Endothelial cell (in vitro differentiated cells): ENCODE data around the gene ANKFN1. TPM values are rescaled to one million over a fixed set of nuclear protein-coding genes. Genes with fewer than 3 reads are reported as not detected.

ENCODE experiments used
- DNase-seq: peaks from one replicate; pipeline ENCODE4 v3.0.0; 2021; ENCODE audit warnings: low spot score
- H3K27ac Mint-ChIP-seq: one replicate; pipeline ENCODE4 v1.8.0; 2021; ENCODE audit warnings: mixed read lengths, inconsistent platforms; ENCODE audit not compliant: unreplicated experiment
- H3K27me3 Mint-ChIP-seq: one replicate; pipeline ENCODE4 v1.8.0; 2021; ENCODE audit warnings: mild to moderate bottlenecking, moderate library complexity, mixed read lengths, inconsistent platforms; ENCODE audit not compliant: unreplicated experiment
- H3K36me3 Mint-ChIP-seq: one replicate; pipeline ENCODE4 v1.8.0; 2021; ENCODE audit warnings: mild to moderate bottlenecking, low read depth, mixed read lengths, inconsistent platforms; ENCODE audit not compliant: unreplicated experiment
- H3K4me1 Mint-ChIP-seq: one replicate; pipeline ENCODE4 v1.8.0; 2021; ENCODE audit warnings: mild to moderate bottlenecking, mixed read lengths, inconsistent platforms; ENCODE audit not compliant: unreplicated experiment
- H3K4me3 Mint-ChIP-seq: one replicate; pipeline ENCODE4 v1.8.0; 2021; ENCODE audit warnings: mild to moderate bottlenecking, mixed read lengths, inconsistent platforms; ENCODE audit not compliant: unreplicated experiment
- H3K9me3 Mint-ChIP-seq: one replicate; pipeline ENCODE4 v1.8.0; 2021; ENCODE audit warnings: mixed read lengths, inconsistent platforms; ENCODE audit not compliant: unreplicated experiment
- total RNA-seq: library from RNA; stranded (reverse); fragmentation: NEBNext Ultra II Directional; extraction: Animal tissue kit (Norgen Biotek cat#: 25700); gene quantifications from one replicate; pipeline ENCODE4 v1.2.1, GENCODE V29; 2021; ENCODE audit not compliant: unreplicated experiment
- TF ChIP-seq, protein P1 (sequence below): fragments of 200-600 bp; sonication (generic); IDR thresholded peaks from one replicate; pipeline ENCODE4 v1.5.0; 2021; ENCODE audit warnings: antibody characterized with exemption; ENCODE audit not compliant: unreplicated experiment

The ANKFN1 gene
- total RNA-seq, 1 donor from 2014 or later, result not detected

GRCh38 chr17:56291226-56291805 is 138.0 kb downstream of the ANKFN1 start:
- H3K9me3 Mint-ChIP-seq, result no peaks in the 10 kb centered on the region
- TF ChIP-seq, protein P1, sequence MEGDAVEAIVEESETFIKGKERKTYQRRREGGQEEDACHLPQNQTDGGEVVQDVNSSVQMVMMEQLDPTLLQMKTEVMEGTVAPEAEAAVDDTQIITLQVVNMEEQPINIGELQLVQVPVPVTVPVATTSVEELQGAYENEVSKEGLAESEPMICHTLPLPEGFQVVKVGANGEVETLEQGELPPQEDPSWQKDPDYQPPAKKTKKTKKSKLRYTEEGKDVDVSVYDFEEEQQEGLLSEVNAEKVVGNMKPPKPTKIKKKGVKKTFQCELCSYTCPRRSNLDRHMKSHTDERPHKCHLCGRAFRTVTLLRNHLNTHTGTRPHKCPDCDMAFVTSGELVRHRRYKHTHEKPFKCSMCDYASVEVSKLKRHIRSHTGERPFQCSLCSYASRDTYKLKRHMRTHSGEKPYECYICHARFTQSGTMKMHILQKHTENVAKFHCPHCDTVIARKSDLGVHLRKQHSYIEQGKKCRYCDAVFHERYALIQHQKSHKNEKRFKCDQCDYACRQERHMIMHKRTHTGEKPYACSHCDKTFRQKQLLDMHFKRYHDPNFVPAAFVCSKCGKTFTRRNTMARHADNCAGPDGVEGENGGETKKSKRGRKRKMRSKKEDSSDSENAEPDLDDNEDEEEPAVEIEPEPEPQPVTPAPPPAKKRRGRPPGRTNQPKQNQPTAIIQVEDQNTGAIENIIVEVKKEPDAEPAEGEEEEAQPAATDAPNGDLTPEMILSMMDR, result no peak
- H3K4me3 Mint-ChIP-seq, result no peak overlapping the region
- no peak overlapping the region for H3K27ac Mint-ChIP-seq
- H3K4me1 Mint-ChIP-seq, result no peaks in the 10 kb centered on the region
- H3K36me3 Mint-ChIP-seq, result no peaks in the 10 kb centered on the region
- DNase-seq, result no peak
- H3K27me3 Mint-ChIP-seq, result no peaks in the 10 kb centered on the region

GRCh38 chr17:56292010-56292409 is 138.7 kb downstream of the ANKFN1 start:
- Mint-ChIP-seq H3K27ac (no peak overlapping the region), H3K4me1 (no peaks in the 10 kb centered on the region), H3K27me3 (no peaks in the 10 kb centered on the region), H3K4me3 (no peak overlapping the region), H3K36me3 (no peaks in the 10 kb centered on the region), H3K9me3 (no peaks in the 10 kb centered on the region)
- TF ChIP-seq, protein P1, result no peak
- no peak for DNase-seq

GRCh38 chr17:56292578-56292977 is 139.3 kb downstream of the ANKFN1 start:
- TF ChIP-seq, protein P1, result no peak
- H3K4me3 Mint-ChIP-seq, result no peak overlapping the region
- no peaks in the 10 kb centered on the region for H3K9me3 Mint-ChIP-seq
- DNase-seq, result no peak
- no peaks in the 10 kb centered on the region for H3K4me1 Mint-ChIP-seq
- no peaks in the 10 kb centered on the region for H3K27me3 Mint-ChIP-seq
- no peaks in the 10 kb centered on the region for H3K36me3 Mint-ChIP-seq
- no peak overlapping the region for H3K27ac Mint-ChIP-seq

- Mint-ChIP-seq H3K27me3 (no peaks in the 10 kb centered on the region), H3K4me3 (no peak overlapping the region), H3K27ac (no peak overlapping the region), H3K36me3 (no peaks in the 10 kb centered on the region), H3K9me3 (no peaks in the 10 kb centered on the region), H3K4me1 (no peaks in the 10 kb centered on the region)
- TF ChIP-seq, protein P1, result no peak
- no peak for DNase-seq
Measured at GRCh38 chr17:56297184-56297583, 143.9 kb downstream of the ANKFN1 start.

DNA sequence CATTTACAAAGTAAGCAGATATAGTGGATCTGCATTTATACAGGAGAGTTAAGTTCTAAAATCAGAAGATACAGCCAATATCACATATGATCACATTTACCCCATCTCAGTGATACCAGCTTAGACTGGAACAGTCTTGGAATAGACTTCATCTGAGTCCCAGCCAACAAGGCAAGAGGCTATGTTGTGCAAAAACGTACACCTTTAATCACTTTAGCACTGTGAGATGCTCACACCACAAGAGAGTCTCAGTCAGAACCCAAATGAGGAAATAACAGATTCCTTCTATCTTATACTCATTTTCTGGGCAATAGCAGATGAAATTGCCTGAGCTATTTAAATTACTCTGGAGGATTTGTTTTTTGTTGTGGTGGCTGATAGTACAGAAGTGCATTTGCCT is 145.6 kb downstream of the ANKFN1 start:
- TF ChIP-seq, protein P1, result no peak
- H3K36me3 Mint-ChIP-seq, result no peaks in the 10 kb centered on the region
- H3K27me3 Mint-ChIP-seq, result no peaks in the 10 kb centered on the region
- no peak for DNase-seq
- H3K4me1 Mint-ChIP-seq, result no peaks in the 10 kb centered on the region
- H3K9me3 Mint-ChIP-seq, result no peaks in the 10 kb centered on the region
- no peak overlapping the region for H3K27ac Mint-ChIP-seq
- H3K4me3 Mint-ChIP-seq, result no peak overlapping the region
